Measurements from ENCODE around the gene ICE2. TPM values are rescaled to one million over a fixed set of nuclear protein-coding genes. Genes with fewer than 3 reads are reported as not detected.

The ICE2 gene
- total RNA-seq, 5 donors from 2014 or later (not counting 1 experiment from before 2014, with no cell fraction given), result 47.4 to 68.7 (median 52.4) TPM

DNA sequence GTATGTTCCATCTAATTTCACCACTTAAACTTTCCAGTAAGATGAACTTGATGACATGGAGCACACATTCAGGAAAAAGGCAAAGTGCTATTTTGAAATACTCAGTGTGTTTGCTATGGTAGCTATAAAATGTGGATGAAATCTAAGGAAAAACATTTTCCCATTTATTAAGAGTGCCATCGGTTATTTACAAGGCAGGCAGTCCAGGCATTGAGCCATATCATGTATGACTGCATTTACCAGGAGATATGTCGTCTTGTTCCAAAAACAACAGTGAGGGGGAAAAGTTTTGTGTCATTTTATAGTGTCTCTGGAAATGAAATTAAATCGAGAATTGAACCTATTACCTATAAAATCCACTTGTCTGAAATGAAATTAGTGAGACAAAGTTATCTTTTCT lies 94.9 kb downstream of the ICE2 start:
- Histone ChIP-seq H3K36me3 (ENCODE audit: control insufficient read depth in 2 of 2, extremely low read depth in 1 of 2, insufficient read depth in 1 of 2, low read length in 1 of 2) (peaks cover 0 to 13% of the 10 kb centered on the region in 2 donors), H3K4me3 (ENCODE audit: control insufficient read depth in 1 of 2, extremely low read depth in 1 of 2, low read length in 1 of 2) (no peak overlapping the region), H3K4me1 (ENCODE audit: control insufficient read depth in 1 of 2, extremely low read depth in 1 of 2, insufficient read depth in 2 of 2, low read length in 2 of 2) (peaks cover 4% of the 10 kb centered on the region in 2 experiments), H3K27me3 (replicated peaks in 1 of 2; ENCODE audit: control insufficient read depth in 2 of 2, extremely low read depth in 1 of 2, insufficient read depth in 2 of 2, low read length in 1 of 2) (no peaks in the 10 kb centered on the region), H3K9me3 (no peaks in the 10 kb centered on the region), H3K27ac (ENCODE audit: low read length) (no peak overlapping the region)
- no peak overlapping the region for H3K4me3 Mint-ChIP-seq
- H3K36me3 Mint-ChIP-seq, result peaks cover 40% of the 10 kb centered on the region
- POLR2A ChIA-PET, result no interaction called here
- DNase-seq (no peak), ATAC-seq (replicated peaks in 1 of 4) (no peak)
- no peaks in the 10 kb centered on the region for H3K27me3 Mint-ChIP-seq
- H3K27ac Mint-ChIP-seq, result no peak overlapping the region
- H3K4me1 Mint-ChIP-seq, result peaks cover 7 to 33% (median 19%) of the 10 kb centered on the region in 3 donors
- WGBS (ENCODE audit: insufficient coverage), result no CpG with 5 or more reads among the region's 3 CpGs
- H3K9me3 Mint-ChIP-seq, result no peaks in the 10 kb centered on the region
- CTCF ChIA-PET, result no interaction called here

DNA sequence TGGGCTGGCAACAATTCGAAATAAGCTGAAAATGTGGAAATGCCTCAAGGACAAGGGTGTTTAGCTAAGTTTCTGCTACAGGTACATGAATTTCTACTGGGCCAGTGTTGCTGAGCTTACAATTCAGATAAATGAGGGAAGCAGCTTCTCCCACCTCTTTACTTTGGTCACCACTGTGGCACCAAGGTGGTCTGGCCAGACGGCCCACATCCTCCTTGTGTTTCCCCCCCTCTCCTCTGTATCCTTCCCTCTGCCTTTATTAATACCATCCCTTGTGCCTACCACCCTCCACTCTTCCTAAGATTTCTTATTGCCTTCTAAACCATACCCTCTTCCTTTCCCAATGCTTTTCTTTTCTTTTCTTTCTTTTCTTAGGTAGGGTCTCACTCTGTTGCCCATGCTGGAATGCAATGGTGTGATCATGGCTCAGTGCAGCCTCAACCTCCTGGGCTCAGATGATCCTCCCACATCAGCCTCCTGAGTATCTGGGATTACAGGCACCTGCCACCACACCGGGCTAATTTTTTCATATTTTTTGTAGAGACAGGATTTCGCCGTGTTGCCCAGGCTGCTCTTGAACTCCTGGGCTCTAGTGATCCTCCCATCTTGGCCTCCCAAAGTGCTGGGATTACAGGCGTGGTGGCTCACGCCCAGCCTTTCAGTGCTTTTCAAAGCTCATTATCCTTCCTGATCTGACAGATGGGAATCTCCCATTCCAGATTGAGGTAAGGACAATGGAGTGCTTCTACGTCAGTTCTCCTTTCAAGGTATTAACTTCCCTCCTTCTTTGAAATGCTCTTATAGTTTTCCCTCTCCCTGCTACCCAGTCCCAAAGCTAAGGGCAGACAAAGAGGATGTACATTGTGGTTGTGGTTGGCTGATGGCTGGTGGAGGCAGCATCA lies 95.9 kb downstream of the ICE2 start:
- WGBS (ENCODE audit: insufficient coverage), result 95% methylated on average over 7 of the region's 8 CpGs
- ChIA-PET CTCF (no interaction called here), POLR2A (interaction anchor here in 1 of 2 donors (0.5 kb wide), 1 partner anchor 321 kb away, joined by 3 read pairs; no protein-coding TSS in a partner anchor)
- Histone ChIP-seq H3K4me1 (ENCODE audit: control insufficient read depth in 1 of 2, extremely low read depth in 1 of 2, insufficient read depth in 2 of 2, low read length in 2 of 2) (no peaks in the 10 kb centered on the region), H3K4me3 (ENCODE audit: control insufficient read depth in 1 of 2, extremely low read depth in 1 of 2, low read length in 1 of 2) (no peak overlapping the region), H3K9me3 (no peaks in the 10 kb centered on the region), H3K36me3 (ENCODE audit: control insufficient read depth in 2 of 2, extremely low read depth in 1 of 2, insufficient read depth in 1 of 2, low read length in 1 of 2) (peaks cover 0 to 13% of the 10 kb centered on the region in 2 donors), H3K27ac (ENCODE audit: low read length) (no peak overlapping the region), H3K27me3 (replicated peaks in 1 of 2; ENCODE audit: control insufficient read depth in 2 of 2, extremely low read depth in 1 of 2, insufficient read depth in 2 of 2, low read length in 1 of 2) (no peaks in the 10 kb centered on the region)
- Mint-ChIP-seq H3K27ac (no peak overlapping the region), H3K4me3 (no peak overlapping the region), H3K27me3 (no peaks in the 10 kb centered on the region), H3K4me1 (peaks cover 0 to 26% (median 15%) of the 10 kb centered on the region in 3 donors), H3K9me3 (no peaks in the 10 kb centered on the region), H3K36me3 (peaks cover 40% of the 10 kb centered on the region)
- DNase-seq, result no peak
- no peak for ATAC-seq (replicated peaks in 1 of 4)

DNA sequence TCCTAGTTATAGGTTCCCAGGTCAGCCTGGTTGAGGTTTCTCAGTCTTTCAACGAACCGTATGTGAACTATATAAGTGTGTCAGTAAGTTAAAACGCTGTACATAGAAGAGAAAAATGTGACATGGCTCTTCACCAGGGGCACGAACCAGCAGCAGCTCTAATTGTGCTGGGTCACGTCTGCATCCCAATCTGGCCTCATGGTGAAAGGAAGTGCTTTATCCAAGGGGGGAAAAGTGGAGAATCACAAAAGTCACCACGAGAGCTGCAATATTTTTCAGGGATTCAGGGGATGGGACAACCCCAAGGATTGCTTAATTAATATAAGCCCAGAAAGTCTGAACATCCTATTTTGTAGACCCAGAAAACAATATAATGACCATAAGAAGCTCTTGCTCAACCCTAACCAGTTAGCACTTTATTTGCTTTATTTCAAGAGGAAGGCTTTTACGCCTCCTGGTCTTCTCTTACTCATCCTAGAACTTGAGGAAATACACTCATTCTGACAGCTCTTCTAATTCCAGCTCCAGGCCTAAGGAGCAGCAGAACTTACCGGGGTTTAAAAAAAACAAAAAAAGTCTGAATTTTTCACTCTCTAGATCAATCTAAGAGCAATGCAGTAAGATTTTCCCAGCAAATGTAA lies 97.7 kb downstream of the ICE2 start:
- no peak for DNase-seq
- Mint-ChIP-seq H3K4me1 (peaks cover 0 to 13% (median 2%) of the 10 kb centered on the region in 3 donors), H3K4me3 (no peak overlapping the region), H3K36me3 (peaks cover 51% of the 10 kb centered on the region), H3K27me3 (no peaks in the 10 kb centered on the region), H3K9me3 (no peaks in the 10 kb centered on the region), H3K27ac (no peak overlapping the region)
- Histone ChIP-seq H3K27me3 (replicated peaks in 1 of 2; ENCODE audit: control insufficient read depth in 2 of 2, extremely low read depth in 1 of 2, insufficient read depth in 2 of 2, low read length in 1 of 2) (no peaks in the 10 kb centered on the region), H3K9me3 (no peaks in the 10 kb centered on the region), H3K4me3 (ENCODE audit: control insufficient read depth in 1 of 2, extremely low read depth in 1 of 2, low read length in 1 of 2) (no peak overlapping the region), H3K36me3 (ENCODE audit: control insufficient read depth in 2 of 2, extremely low read depth in 1 of 2, insufficient read depth in 1 of 2, low read length in 1 of 2) (peaks cover 0 to 19% of the 10 kb centered on the region in 2 donors), H3K4me1 (ENCODE audit: control insufficient read depth in 1 of 2, extremely low read depth in 1 of 2, insufficient read depth in 2 of 2, low read length in 2 of 2) (no peaks in the 10 kb centered on the region), H3K27ac (ENCODE audit: low read length) (no peak overlapping the region)
- CTCF ChIA-PET, result interaction anchor here (0.5 to 0.6 kb wide), 2 partner anchors 17 to 54 kb away, joined by 3 to 8 read pairs; no protein-coding TSS in a partner anchor
- 88% methylated on average over 6 of the region's 8 CpGs for WGBS (ENCODE audit: insufficient coverage)
- ATAC-seq (replicated peaks in 1 of 4), result no peak
- POLR2A ChIA-PET, result interaction anchor here in 1 of 2 donors (0.6 kb wide), 1 partner anchor 1747 kb away, joined by 8 read pairs; no protein-coding TSS in a partner anchor

DNA sequence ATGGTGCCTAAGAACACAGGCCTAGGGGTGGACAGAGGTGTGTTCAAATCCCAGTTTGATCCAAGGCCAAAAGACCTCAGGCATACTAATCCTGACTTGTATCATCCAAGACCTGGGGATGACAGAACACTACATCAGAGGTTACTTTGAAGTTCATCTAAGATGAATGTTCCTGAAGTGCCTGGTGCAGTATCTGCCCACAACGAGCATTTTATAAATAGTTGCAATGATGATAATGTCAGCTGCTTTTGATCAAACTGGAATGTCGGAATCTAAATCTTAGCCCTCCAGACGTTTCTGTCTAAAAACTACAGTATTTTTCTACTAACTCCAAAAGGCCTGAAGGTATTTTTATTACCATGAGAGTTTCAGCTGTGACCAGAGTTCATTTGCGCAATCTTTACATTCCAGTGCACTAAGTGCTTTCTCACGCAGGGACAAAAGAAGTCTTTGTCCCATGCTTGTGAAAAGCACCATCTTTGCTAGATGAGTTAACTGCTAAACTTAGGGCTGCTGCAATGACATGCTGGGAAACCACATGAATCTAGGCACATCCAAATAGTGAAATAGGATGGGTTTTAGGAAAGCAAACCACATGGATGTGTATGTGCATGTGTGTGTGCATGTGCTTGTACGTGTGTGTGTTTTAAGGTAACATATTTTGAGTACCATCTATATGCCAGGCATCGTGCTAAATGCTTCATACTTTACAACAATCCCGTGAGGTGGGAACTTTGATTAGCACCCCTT lies 99.2 kb downstream of the ICE2 start:
- Histone ChIP-seq H3K4me1 (ENCODE audit: control insufficient read depth in 1 of 2, extremely low read depth in 1 of 2, insufficient read depth in 2 of 2, low read length in 2 of 2) (no peaks in the 10 kb centered on the region), H3K9me3 (no peaks in the 10 kb centered on the region), H3K27me3 (replicated peaks in 1 of 2; ENCODE audit: control insufficient read depth in 2 of 2, extremely low read depth in 1 of 2, insufficient read depth in 2 of 2, low read length in 1 of 2) (no peaks in the 10 kb centered on the region), H3K36me3 (ENCODE audit: control insufficient read depth in 2 of 2, extremely low read depth in 1 of 2, insufficient read depth in 1 of 2, low read length in 1 of 2) (peaks cover 0 to 23% of the 10 kb centered on the region in 2 donors), H3K4me3 (ENCODE audit: control insufficient read depth in 1 of 2, extremely low read depth in 1 of 2, low read length in 1 of 2) (no peak overlapping the region), H3K27ac (ENCODE audit: low read length) (no peak overlapping the region)
- ATAC-seq (replicated peaks in 1 of 4) (no peak), DNase-seq (no peak)
- WGBS (ENCODE audit: insufficient coverage), result 100% methylated on average over 3 of the region's 8 CpGs
- POLR2A ChIA-PET, result no interaction called here
- CTCF ChIA-PET, result interaction anchor here in 1 of 2 donors (0.5 kb wide), 1 partner anchor 9 kb away, joined by 7 read pairs; no protein-coding TSS in a partner anchor
- Mint-ChIP-seq H3K27me3 (no peaks in the 10 kb centered on the region), H3K9me3 (no peaks in the 10 kb centered on the region), H3K4me3 (no peak overlapping the region), H3K4me1 (peaks cover 0 to 7% (median 2%) of the 10 kb centered on the region in 3 donors), H3K27ac (no peak overlapping the region), H3K36me3 (peaks cover 58% of the 10 kb centered on the region)

DNA sequence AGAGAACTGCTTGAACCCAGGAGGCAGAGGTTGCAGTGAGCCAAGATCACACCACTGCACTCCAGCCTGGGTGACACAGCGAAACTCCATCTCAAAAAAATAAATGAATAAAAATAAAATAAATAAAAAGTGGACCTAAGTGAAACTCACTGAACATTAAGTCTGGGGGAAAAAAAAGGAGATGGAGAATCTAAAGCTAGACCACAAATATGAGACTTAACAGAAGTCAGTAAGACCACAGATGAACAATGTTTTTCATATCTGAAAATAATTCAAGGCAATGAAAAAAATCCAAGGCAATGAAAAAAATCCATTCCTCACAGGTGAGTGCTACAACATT lies 99.8 kb downstream of the ICE2 start:
- POLR2A ChIA-PET, result no interaction called here
- Mint-ChIP-seq H3K4me1 (peaks cover 0 to 9% (median 3%) of the 10 kb centered on the region in 3 donors), H3K27me3 (no peaks in the 10 kb centered on the region), H3K27ac (no peak overlapping the region), H3K36me3 (peaks cover 53% of the 10 kb centered on the region), H3K4me3 (no peak overlapping the region), H3K9me3 (no peaks in the 10 kb centered on the region)
- Histone ChIP-seq H3K4me3 (ENCODE audit: control insufficient read depth in 1 of 2, extremely low read depth in 1 of 2, low read length in 1 of 2) (no peak overlapping the region), H3K9me3 (no peaks in the 10 kb centered on the region), H3K27ac (ENCODE audit: low read length) (no peak overlapping the region), H3K27me3 (replicated peaks in 1 of 2; ENCODE audit: control insufficient read depth in 2 of 2, extremely low read depth in 1 of 2, insufficient read depth in 2 of 2, low read length in 1 of 2) (no peaks in the 10 kb centered on the region), H3K36me3 (ENCODE audit: control insufficient read depth in 2 of 2, extremely low read depth in 1 of 2, insufficient read depth in 1 of 2, low read length in 1 of 2) (peaks cover 0 to 28% of the 10 kb centered on the region in 2 donors), H3K4me1 (ENCODE audit: control insufficient read depth in 1 of 2, extremely low read depth in 1 of 2, insufficient read depth in 2 of 2, low read length in 2 of 2) (no peaks in the 10 kb centered on the region)
- CTCF ChIA-PET, result no interaction called here
- DNase-seq (no peak), ATAC-seq (replicated peaks in 1 of 4) (no peak)
- WGBS (ENCODE audit: insufficient coverage), result no CpG with 5 or more reads among the region's 1 CpG

DNA sequence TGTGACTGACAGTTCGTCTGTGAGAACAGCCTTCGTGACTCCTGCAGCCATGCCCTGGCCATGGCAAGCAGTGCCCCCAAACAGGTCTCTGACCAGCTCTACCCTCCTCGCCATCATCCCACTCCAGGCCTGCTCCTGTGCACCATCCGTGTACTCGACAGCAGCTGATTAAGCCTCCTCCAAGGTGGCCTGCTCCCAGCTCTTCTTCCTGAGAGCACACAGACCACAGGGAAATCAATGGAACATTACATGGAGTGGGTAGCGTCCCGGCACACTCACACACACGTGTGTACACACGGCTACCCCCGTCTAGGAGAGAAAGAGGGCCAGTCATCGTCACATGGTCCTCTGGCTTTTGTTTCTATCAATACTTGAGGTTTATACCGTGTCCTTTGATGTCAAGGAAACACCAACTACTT lies 102.3 kb downstream of the ICE2 start:
- Histone ChIP-seq H3K4me3 (ENCODE audit: control insufficient read depth in 1 of 2, extremely low read depth in 1 of 2, low read length in 1 of 2) (no peak overlapping the region), H3K9me3 (no peaks in the 10 kb centered on the region), H3K36me3 (ENCODE audit: control insufficient read depth in 2 of 2, extremely low read depth in 1 of 2, insufficient read depth in 1 of 2, low read length in 1 of 2) (peaks cover 0 to 24% of the 10 kb centered on the region in 2 donors), H3K27ac (ENCODE audit: low read length) (no peak overlapping the region), H3K4me1 (ENCODE audit: control insufficient read depth in 1 of 2, extremely low read depth in 1 of 2, insufficient read depth in 2 of 2, low read length in 2 of 2) (no peaks in the 10 kb centered on the region), H3K27me3 (replicated peaks in 1 of 2; ENCODE audit: control insufficient read depth in 2 of 2, extremely low read depth in 1 of 2, insufficient read depth in 2 of 2, low read length in 1 of 2) (no peaks in the 10 kb centered on the region)
- CTCF ChIA-PET, result interaction anchor here in 1 of 2 donors (0.7 kb wide), 1 partner anchor 19 kb away, joined by 3 read pairs; no protein-coding TSS in a partner anchor
- ATAC-seq (replicated peaks in 1 of 4) (no peak), DNase-seq (no peak)
- peaks cover 49% of the 10 kb centered on the region for H3K36me3 Mint-ChIP-seq
- H3K4me1 Mint-ChIP-seq, result peaks cover 0 to 13% (median 9%) of the 10 kb centered on the region in 3 donors
- H3K9me3 Mint-ChIP-seq, result no peaks in the 10 kb centered on the region
- no peaks in the 10 kb centered on the region for H3K27me3 Mint-ChIP-seq
- POLR2A ChIA-PET, result no interaction called here
- H3K27ac Mint-ChIP-seq, result no peak overlapping the region
- WGBS (ENCODE audit: insufficient coverage), result 94% methylated on average over 9 of the region's 12 CpGs
- no peak overlapping the region for H3K4me3 Mint-ChIP-seq

All from T-cell (primary cell).